ENCODE measurements around the gene P2RX1.

The P2RX1 gene

DNA sequence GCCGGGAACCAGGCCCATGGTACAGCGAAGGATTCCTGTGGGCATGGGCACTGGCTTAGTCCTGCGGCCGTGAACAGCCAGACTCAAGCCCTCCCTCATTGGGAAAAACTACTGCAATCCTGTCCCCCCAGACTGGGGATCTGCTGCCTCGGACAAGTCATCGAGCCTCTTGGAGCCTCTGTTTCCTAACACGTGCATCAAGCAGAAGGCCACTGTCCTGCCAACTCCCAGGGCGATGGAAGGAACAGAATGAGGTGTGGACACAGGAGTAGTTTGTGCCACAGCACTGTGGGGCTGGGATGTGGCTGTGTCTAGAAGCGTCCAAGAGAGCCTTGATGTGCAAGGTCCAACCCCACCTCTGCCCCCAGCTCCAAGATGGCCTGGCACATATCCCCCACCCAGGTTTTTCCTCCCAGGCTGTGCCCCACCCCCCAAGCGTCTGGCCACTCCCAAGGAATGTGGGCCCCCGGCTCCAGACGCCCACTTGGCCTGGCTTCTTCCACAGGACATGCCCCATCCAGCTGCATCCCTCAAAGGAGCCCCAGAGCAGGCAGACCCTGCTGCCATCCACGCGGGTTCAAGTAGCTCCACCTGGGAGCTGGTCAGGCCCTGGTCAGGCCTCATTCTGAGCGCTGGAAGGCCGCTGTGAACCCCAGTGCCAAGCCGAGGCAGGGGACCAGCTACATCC is 26.8 kb downstream of the P2RX1 start:
- no peak overlapping the region for H3K4me3 ChIP-seq (ENCODE audit: low read depth, low read length)

DNA sequence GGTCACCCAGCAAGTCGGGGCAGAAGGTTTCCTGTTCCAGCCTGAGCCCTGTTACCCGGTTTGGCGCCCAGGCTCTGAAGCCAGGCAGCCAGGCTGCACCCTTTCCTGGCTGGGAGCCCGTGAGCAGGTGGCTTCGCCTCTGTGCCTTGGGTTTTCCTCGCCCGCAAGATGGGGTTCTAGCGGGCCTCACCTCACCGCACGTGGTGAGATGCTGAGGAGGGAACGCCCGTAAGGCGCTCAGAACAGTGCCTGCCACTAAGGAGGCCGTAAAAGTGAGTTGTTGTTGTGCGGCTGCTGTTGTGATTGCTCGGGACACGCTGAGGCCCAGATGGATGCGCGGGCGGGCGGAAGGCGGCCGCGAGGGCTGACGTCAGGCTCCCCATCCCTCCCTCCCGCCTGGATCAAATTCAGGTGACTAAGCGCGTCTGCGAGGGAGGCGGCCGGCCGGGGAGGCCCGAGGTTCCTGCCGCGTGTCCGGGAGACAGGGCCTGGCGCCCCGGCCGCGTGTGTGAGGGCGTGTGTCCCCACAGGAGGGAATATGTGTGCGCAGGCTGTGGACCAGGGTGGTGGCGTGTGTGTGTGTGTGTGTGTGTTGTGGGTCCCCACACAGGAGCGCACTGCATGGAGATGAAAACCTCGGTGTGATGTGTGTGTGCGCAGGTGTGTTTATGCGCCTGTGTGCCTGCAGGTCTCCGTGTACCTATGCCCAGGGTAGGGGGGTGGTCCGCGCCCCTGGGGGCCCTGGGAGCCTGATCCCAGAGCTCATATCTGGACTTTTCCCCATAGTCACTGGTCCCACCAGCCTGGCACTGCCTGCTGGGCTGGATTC is 27.7 kb downstream of the P2RX1 start:
- H3K4me3 ChIP-seq (ENCODE audit: low read depth, low read length) = no peak overlapping the region

DNA sequence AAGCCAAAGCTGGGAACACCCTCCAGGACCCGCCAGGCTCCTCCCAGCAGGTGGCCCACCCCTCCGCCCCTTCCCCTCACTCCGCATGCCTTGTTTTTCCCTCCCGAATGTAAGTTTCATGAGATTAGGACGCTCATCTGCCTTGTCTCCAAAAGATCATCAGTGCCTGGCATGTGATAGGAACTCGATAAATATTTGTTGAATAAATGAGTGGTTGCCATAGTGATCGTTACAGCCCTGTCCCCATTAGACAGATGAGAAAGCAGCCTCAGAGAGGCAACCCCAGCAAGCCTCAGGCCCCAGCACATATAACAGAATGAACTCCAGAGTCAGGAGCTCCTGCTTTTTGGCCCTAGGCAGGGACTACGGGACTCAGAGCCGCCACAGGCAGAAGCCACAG is 28.5 kb downstream of the P2RX1 start:
- H3K4me3 ChIP-seq (ENCODE audit: low read depth, low read length) = no peak overlapping the region

DNA sequence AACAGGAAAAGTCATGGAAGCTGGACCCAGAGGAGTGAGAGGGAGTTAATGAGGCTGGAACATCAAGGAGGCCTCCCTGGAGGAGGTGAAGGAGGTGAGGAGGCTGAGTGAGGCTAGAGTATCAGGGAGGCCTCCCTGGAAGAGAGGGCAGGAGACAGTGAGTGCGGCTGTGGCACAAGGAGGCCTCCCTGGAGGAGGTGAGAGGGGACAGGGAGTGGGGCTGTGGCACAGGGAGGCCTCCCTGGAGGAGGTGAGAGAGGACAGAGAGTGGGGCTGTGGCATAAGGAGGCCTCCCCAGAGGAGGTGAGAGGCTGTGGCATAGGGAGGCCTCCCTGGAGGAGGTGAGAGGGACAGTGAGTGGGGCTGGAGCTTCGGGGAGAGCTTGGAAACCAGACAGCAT is 28.9 kb downstream of the P2RX1 start:
- H3K4me3 ChIP-seq (ENCODE audit: low read depth, low read length) = no peak overlapping the region

DNA sequence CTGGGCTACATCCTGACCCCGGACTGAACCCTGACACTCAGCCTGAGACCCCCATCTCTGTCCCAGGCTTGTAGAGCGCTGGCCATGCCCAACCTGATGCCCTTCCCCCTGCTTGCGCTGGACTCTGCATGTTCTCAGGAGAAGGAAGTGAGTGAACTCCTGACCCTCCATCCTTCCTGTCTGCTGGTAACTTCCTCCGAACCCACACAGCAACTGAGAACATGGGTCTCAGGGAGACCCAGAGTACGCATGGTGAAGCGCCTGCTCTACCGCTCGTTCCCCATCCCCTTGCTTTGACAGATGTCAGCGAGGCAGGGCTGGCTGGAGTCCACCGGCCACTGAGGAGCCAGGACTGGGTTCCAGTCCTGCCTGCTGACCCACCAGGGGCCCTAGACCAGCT is 29.5 kb downstream of the P2RX1 start:
- no peak overlapping the region for H3K4me3 ChIP-seq (ENCODE audit: low read depth, low read length)

DNA sequence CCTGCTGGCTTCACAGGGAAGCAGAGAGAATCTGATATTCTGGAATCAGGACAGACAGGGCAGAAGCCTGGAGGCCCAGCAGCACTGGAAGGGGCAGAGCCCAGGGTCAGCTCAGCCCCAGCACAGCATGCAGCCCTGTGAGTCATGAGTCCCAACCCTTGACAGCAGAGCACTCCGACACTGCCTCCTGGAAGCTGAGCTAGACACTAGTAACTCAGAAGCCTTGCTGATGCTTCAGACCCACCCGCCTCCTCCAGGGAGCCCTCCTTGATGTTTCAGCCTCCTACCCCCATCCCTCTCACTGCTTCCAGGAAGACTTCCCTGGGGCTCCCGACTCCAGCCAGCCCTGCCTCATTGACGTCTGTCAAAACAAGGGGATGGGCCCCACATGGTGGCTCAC is 30.3 kb downstream of the P2RX1 start:
- no peak overlapping the region for H3K4me3 ChIP-seq (ENCODE audit: low read depth, low read length)

DNA sequence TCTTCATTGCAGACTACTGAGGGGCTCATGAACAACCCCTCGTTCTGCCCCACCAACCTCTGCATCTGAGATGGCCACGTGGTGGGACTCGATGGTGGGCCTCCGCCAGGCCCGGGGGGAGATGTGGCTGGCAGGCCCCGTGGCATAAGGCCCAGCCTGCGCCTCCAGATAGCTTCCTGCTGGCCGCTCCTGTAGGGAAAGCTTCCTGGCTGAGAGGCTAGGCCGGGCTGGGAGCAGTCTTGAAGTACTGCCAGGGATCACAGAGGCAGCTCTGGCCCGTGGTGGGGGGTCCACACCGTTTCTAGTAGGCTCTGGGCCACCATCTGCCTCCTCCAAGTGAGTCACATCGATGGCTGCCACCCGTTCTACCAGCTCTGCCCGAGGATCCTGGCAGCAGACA is 31.0 kb downstream of the P2RX1 start:
- no peak overlapping the region for H3K4me3 ChIP-seq (ENCODE audit: low read depth, low read length)

DNA sequence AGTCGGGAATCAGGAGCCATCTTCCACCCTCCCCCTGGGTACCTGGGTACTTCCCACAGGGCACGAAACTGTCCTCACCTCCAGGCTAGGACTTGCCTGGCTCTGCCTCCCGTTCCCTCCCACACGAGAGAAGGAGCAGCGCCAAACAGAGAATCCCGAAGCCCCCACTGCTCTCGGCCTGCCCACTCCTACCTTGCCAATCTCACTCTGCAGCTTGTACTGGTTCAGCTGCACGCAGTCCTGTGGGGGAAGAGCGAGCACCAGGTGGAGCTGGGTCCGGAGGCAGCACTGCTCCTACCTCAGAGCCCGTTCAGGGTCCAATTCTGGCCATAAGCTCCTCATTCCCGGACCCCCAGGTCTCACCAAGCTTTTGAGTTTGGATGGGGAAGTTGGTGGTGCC is 32.1 kb downstream of the P2RX1 start:
- no peak overlapping the region for H3K4me3 ChIP-seq (ENCODE audit: low read depth, low read length)

DNA sequence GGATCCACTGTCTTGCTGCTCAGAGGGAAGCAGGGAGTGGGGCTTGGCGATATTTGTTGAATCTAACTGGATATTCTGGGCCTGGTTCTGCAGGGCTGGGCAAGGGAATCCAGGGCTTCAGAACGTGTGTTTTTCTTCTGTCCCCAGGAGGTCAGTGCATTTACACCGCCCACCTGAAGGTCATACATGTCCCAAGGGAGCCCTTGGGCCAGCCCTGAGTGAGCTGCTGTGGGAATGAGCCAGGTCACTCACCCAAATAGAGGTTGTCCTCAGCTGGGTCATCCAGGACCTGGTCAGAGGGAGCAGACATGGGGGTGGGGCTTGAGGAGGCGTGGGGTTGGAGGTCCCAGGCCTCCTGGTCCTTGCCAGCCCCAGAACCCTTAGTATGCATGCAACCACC is 34.0 kb downstream of the P2RX1 start:
- no peak overlapping the region for H3K4me3 ChIP-seq (ENCODE audit: low read depth, low read length)

DNA sequence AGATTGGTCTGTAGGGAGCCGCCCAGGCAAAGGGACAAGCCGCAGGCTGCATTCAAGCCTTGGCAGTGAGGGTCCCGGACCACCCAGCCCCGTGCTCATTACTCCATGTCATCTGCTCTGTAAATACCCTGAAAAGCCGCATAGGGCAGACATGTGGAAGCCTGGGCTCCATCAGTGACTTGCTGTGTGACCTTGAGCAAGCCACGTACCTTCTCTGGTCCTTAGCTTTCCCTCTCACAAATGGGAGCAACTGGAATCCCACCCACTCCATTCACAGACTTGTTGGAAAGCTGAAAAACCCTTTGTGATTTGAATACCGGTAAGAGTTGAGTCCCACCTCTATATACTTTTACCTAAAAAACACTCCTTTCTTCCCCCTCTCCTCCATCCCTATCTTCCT is 35.3 kb downstream of the P2RX1 start:
- H3K4me3 ChIP-seq (ENCODE audit: low read depth, low read length) = no peak overlapping the region

DNA sequence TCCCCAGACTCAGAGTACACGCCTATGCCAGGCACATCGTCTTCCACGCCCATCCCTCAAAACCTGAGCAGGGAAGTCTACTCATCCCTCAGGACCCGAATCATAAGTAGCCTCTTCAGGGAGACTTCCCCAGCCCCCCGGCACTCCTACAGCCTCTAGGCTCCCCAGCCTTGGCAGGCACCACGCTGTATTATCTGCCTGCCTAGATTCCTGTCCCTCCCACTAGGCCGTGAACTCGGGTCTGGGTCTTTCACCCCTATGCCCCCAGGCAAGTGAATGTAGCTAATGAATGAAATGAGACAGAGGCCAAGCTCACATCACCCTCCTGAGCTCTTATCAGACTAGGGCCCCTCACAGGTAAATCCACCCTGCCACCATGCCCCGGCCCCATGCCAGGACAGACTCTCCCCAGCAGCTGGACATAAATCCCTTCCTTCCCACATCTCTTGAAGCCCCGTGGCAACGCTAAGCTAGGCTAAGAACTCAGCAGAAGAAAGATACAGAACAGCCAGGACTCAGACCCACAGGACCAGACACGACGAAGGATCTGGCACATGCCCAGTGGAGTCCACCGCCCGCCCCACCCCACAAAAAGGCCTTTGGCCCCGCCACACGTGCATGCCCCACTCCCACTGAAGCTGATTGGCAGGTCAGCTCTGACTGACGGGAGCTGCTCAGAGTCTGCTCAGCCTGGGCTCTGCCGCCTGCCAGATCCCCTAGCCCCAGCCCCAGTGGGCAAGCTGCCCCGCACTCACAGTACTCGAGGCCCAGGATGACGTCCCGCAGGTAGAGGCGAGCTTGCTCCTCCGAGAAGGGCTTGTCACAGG is 36.5 kb downstream of the P2RX1 start:
- H3K4me3 ChIP-seq (ENCODE audit: low read depth, low read length) = no peak overlapping the region

DNA sequence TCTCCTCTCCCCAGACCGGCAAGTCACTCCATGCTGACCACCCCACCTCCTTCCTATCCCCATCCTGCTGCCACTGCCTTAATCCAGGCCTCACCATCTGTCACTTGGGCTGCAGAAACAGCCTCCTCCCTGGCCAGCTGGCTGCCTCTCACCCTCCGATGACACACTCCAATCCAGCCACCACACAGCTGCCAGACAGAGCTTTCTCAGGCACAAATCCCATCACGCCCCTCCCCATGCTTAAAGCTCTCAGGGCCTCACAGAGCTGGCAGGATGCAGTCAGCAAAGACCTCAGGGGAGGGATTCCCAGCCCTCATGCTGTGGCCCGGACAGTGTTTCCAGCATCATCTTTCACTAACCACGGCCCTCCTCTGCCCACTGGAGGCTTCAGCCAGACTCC is 37.1 kb downstream of the P2RX1 start:
- no peak overlapping the region for H3K4me3 ChIP-seq (ENCODE audit: low read depth, low read length)

DNA sequence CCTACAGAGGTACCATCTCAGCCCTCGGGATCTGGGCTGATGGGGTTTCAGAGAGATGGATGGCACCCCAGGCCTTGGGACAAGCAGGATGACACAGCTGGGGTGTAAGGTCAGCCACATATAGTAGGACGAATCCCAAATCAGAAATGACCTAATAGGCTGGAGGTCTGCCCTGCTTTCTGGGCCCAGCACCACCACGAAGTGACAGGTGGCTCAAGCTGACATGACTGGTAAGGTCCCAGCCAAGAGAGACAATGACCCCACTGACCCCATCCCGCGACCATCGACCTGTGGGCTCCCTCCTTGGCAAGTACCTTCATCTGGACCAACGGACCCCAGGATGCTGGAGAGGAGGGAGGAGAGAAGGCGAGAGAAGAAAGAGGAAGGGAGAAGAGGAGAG is 39.0 kb downstream of the P2RX1 start:
- no peak overlapping the region for H3K4me3 ChIP-seq (ENCODE audit: low read depth, low read length)

DNA sequence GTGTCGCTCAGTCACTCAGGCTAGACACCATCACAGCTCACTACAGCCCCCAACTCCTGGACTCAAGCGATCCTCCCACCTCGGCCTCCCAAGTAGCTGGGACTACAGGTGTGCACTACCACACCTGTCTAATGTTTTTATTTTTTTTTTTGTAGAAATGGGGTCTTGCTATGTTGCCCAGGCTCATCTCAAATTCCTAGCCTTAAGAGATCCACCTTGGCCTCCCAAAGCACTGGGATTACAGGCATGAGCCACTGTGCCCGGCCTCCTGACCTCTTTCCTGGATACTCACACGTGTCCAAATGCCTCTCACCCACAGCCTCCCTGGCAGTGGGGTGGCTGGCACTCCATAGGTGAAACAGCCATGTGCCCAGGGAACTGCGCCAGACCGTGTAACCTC is 40.9 kb downstream of the P2RX1 start:
- no peak overlapping the region for H3K4me3 ChIP-seq (ENCODE audit: low read depth, low read length)

DNA sequence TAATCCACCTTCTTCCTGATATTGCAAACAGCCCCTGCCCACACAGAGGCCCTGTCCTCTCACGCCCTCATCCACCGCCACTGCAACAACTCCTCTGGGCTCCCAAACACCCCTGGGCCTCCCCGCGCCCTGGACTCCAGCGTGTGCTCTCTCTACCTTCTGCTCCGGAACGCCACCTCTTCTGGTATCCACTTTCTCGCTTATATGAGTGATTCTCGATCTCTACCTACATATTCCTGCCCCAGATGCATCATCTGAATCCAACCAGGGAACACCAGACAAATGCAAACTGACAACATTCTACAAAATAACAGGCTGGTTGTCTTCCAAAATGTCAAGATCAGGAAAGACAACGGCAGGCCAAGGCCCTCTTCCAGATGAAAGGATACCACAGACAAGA is 42.4 kb downstream of the P2RX1 start:
- H3K4me3 ChIP-seq (ENCODE audit: low read depth, low read length) = no peak overlapping the region

DNA sequence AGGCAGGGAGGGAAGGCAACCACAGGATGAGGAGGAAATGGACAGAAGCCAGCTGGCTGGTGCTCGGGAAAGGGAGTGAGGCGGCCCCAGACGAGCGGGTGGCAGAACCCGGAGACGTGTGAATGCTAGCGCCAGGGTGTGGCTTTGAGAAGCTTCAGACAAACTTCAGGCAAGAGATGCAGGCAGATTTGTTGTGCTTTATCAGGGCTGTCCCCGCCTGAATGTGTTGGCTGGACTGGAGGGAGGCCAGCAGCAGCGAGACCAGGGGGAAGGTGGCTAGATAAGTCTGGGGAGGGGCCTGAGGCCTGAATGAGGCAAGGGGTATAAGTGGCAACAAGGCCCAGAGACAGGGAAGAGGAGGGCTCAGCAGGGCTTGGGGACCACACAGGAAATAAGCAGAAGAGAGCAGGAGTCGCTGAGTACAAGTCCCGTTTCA is 45.4 kb downstream of the P2RX1 start:
- H3K4me3 ChIP-seq (ENCODE audit: low read depth, low read length) = no peak overlapping the region

DNA sequence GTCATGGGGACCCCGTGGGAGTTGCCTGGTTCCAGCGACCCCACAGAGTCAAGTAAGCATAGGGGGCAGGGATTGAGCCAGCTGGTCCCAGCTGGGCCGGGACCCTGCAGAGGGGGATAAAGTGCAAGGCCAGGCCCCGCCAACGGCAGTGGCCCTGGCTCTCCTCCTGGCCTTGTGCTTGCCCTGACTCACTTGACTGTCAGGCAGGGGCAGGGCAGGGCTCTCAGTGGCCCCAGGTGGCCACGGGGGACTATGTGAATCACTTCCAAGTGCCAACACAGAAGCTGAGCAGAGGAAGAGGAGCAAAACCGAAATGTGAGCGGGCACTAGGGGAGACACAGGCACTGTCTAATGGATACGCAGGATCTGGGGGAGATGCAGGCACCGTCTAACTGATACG is 48.7 kb downstream of the P2RX1 start:
- H3K4me3 ChIP-seq (ENCODE audit: low read depth, low read length) = no peak overlapping the region

DNA sequence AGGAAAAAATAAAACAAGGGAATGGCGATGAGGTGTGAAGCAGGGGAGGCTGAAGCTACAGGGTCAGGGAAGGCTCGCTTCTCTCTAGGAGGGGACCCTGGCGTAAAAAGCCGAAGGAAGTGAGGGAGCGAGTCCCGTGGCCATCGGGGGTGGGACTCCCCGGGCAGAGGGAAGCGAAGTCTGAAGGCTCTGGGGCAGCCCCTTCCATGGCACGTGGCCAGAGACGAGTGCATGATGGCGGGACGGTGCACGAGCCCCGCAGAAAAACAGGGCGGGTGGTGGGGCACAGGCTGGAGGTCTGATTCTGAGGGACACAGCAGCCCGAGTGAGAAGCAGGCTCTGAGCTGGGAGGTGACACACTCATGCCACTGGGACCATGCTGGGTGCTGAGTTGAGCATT is 49.2 kb downstream of the P2RX1 start:
- no peak overlapping the region for H3K4me3 ChIP-seq (ENCODE audit: low read depth, low read length)

DNA sequence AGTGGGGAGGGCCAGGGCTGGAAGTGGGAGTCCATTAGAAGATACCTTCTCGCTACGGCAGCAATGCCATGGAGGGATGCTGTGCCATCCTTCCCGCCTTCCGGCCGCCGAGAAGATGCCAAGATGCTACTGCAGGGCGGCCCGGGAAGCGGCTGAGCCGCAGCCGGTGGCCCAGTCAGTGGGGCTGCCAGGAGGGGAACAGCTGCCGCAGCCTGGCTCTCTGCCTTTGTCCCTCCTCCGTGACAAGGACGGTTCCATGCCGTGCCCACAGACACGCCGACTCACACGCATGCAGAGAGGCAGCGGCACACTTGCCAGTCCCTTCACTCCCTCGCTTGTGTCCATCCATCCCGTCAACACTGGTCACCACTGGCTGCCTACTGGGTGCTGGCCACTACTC is 50.0 kb downstream of the P2RX1 start:
- H3K4me3 ChIP-seq (ENCODE audit: low read depth, low read length) = no peak overlapping the region

DNA sequence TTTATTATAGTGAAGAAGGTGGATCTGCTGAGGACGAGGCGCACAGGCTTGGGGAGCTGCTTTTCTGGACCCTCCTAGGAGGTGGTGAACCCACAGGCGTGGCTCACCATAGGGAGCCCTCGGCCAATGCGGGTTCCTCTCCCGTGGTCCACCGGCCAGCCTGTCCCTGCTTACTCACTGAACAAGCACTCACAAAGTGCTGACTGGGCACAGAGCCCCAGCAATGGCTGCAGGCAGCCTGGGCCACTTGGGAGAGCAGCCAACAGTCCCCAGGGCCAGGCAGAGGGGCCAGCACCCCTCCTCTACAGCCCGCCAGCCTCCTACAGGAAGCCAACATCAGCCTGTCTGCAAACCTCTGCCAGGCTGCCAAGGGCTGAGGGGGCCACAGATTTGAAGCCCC is 51.1 kb downstream of the P2RX1 start:
- H3K4me3 ChIP-seq (ENCODE audit: low read depth, low read length) = no peak overlapping the region

DNA sequence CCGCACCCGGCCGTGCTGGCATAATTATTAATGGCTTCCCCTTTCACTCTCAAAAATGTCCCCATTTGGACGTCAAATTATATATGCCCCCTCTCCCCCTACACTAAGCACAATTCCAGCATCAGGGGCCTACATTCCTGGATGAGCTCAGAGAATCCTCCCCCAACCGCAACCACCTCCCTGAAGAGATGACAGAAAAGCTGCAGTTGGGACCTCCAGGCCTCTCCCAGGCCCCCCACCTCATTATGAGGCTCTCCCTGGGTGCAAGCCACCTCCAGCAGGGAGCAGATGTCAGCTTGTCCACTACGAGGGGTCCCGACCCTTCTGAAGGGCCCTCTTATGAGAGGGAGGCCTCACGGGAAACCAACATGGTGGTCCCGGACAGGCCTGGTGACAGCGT is 51.7 kb downstream of the P2RX1 start:
- H3K4me3 ChIP-seq (ENCODE audit: low read depth, low read length) = no peak overlapping the region

All from iPS-11a (cell line).